Stimulated activated naive CD8-positive, alpha-beta T cell treated with anti-CD3 and anti-CD28 coated beads, Interleukin-15, amount 100 ng/mL, for 72 hours (primary cell): ENCODE measurements around the gene DUT.

ENCODE experiments used
- ATAC-seq: fragments of 150-1000 bp; cut with Tn5 transposase; 2 replicates; pipeline ENCODE4 v1.10.0; 2021; ENCODE audit warnings: mild to moderate bottlenecking, moderate library complexity
- DNase-seq, 2 donors: peaks; one replicate each; pipeline ENCODE4 v3.0.0; 2021 to 2022
- H3K27ac Mint-ChIP-seq, 2 donors: one replicate each; pipeline ENCODE4 v1.8.0; 2022; ENCODE audit warnings: mild to moderate bottlenecking in 2 of 2, mixed read lengths in 2 of 2, moderate library complexity in 2 of 2
- H3K27me3 Mint-ChIP-seq: one replicate; pipeline ENCODE4 v1.8.0; 2022; ENCODE audit warnings: mixed read lengths
- H3K4me1 Mint-ChIP-seq: one replicate; pipeline ENCODE4 v1.8.0; 2022; ENCODE audit warnings: mild to moderate bottlenecking, mixed read lengths
- H3K4me3 Mint-ChIP-seq, 2 donors: one replicate each; pipeline ENCODE4 v1.8.0; 2022; ENCODE audit warnings: mild to moderate bottlenecking in 2 of 2, mixed read lengths in 2 of 2, moderate library complexity in 1 of 2
- H3K9me3 Mint-ChIP-seq, 2 donors: one replicate each; pipeline ENCODE4 v1.8.0; 2022; ENCODE audit warnings: mixed read lengths in 2 of 2

The DUT gene

GRCh38 chr15:48330855-48331795 lies at the start of gene DUT:
Gene DUT (plus strand): TSS chr15:48331429. CDS start chr15:48331516, 87 bp downstream.
- ATAC-seq: peak; percentile 87
- Mint-ChIP-seq H3K4me1 (peaks cover 41% of the 10 kb centered on the region), H3K27ac (peak within 1 kb of the TSS; percentile 97 to 100), H3K4me3 (peak within 1 kb of the TSS; percentile 88 to 94), H3K9me3 (no peaks in the 10 kb centered on the region), H3K27me3 (no peaks in the 10 kb centered on the region)
- DNase-seq: peak; percentile 83

DNA sequence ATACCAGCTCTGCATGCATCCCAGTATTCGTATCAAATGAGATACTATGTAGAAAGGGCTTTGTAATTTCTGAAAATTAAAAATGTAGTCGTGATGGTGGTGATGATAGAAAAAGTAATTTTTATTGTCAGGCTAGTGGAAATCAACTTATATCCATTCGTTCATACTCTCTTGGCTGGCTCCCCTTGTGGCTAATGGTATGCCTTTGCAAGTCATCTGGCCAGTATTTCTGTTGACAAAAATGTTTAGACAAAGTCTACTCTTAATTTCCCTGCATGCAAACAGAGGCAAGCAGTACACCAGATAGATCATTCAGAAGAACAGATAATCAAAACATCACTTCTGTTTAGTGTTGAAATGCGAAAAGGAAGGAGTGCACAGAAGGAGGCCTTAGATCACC lies 49.6 kb upstream of the DUT start:
- H3K27ac Mint-ChIP-seq: no peak overlapping the region
- ATAC-seq (no peak), DNase-seq (no peak)
- H3K4me1 Mint-ChIP-seq: peaks cover 5% of the 10 kb centered on the region
- H3K9me3 Mint-ChIP-seq: no peaks in the 10 kb centered on the region
- H3K27me3 Mint-ChIP-seq: no peaks in the 10 kb centered on the region
- H3K4me3 Mint-ChIP-seq: no peak overlapping the region

DNA sequence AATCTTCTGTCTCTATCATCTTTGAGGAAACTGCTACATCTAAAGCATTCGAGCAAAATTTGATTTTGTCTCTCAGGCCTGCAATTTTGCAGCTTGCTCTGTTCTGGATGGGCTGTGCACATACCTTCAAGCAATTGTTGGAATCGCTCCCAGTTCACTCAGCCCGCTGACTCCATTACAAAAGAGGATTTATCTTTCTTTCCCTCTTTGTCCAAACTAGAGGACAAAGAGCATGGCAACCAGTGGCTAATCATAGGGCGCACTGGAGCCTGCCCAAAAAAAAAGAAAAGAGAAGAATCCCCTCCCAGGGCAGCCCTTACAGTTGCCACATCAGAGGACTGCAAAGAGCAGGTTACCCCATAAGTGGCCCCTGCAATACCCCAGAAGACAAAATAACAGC lies 49.0 kb upstream of the DUT start:
- DNase-seq: no peak
- Mint-ChIP-seq H3K27me3 (no peaks in the 10 kb centered on the region), H3K9me3 (no peaks in the 10 kb centered on the region), H3K4me3 (no peak overlapping the region), H3K27ac (no peak overlapping the region), H3K4me1 (peaks cover 5% of the 10 kb centered on the region)
- ATAC-seq: no peak

GRCh38 chr15:48283396-48284145 lies 47.7 kb upstream of the DUT start:
- ATAC-seq: no peak
- no peak for DNase-seq
- no peaks in the 10 kb centered on the region for H3K27me3 Mint-ChIP-seq
- no peak overlapping the region for H3K4me3 Mint-ChIP-seq
- H3K9me3 Mint-ChIP-seq: no peaks in the 10 kb centered on the region
- H3K4me1 Mint-ChIP-seq: peaks cover 5% of the 10 kb centered on the region
- H3K27ac Mint-ChIP-seq: no peak overlapping the region

- peak; percentile 60 for ATAC-seq
- H3K27ac Mint-ChIP-seq: no peak overlapping the region
Observed at GRCh38 chr15:48285329-48286214, 45.7 kb upstream of the DUT start.

GRCh38 chr15:48289628-48290027 lies 41.6 kb upstream of the DUT start:
- ATAC-seq (no peak), DNase-seq (no peak)
- H3K27me3 Mint-ChIP-seq: no peaks in the 10 kb centered on the region
- H3K9me3 Mint-ChIP-seq: no peaks in the 10 kb centered on the region
- peaks cover 5% of the 10 kb centered on the region for H3K4me1 Mint-ChIP-seq
- H3K4me3 Mint-ChIP-seq: no peak overlapping the region
- no peak overlapping the region for H3K27ac Mint-ChIP-seq

More at GRCh38 chr15:48285329-48286214, 45.7 kb upstream of the DUT start:
- peak overlapping the region in 1 of 2 donors; percentile 7 for H3K4me3 Mint-ChIP-seq
- peak; percentile 30 to 38 for DNase-seq
- H3K9me3 Mint-ChIP-seq: no peaks in the 10 kb centered on the region
- H3K4me1 Mint-ChIP-seq: peaks cover 5% of the 10 kb centered on the region
- H3K27me3 Mint-ChIP-seq: no peaks in the 10 kb centered on the region

DNA sequence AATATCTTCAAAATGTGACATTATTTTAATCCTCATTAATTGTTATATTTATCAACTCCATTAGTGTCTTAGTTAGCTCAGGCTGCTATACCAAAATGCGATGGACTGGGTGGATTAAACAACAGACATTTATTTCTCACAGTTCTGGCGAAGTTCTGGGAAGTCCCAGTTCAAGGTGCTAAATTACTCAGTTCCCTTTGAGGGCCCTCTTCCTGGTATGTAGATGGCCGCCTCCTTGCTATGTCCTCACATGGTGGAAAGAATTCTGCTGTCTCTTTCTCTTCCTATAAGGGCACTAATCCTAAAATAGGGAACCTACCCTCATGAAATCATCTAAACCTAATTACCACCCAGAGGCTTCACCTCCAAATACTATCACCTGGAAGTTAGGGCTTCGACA lies 38.8 kb upstream of the DUT start:
- ATAC-seq (no peak), DNase-seq (no peak)
- no peaks in the 10 kb centered on the region for H3K4me1 Mint-ChIP-seq
- H3K9me3 Mint-ChIP-seq: no peaks in the 10 kb centered on the region
- H3K27ac Mint-ChIP-seq: no peak overlapping the region
- H3K27me3 Mint-ChIP-seq: no peaks in the 10 kb centered on the region
- H3K4me3 Mint-ChIP-seq: no peak overlapping the region

GRCh38 chr15:48297668-48298067 lies 33.6 kb upstream of the DUT start:
- Mint-ChIP-seq H3K4me1 (no peaks in the 10 kb centered on the region), H3K4me3 (no peak overlapping the region), H3K27me3 (no peaks in the 10 kb centered on the region), H3K27ac (no peak overlapping the region), H3K9me3 (no peaks in the 10 kb centered on the region)
- DNase-seq (no peak), ATAC-seq (no peak)

DNA sequence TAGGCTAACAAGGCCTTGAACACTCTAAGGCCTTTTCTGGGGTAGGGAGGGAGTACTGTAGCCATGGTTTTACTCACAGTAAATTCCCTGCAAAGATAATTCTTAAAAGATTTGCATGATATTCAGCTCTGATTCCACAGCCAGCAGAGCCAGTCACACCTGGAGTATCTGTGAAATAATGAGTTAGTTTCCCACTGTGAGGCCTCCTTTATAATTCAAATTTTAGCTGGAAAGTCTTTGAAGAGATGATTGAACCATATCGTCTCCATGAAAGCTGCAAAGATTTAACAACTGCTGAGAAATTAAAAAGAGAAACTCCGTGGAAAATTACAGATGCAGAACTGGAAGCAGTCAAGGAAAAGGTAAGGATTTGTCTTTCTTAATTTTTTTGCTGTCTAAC lies 32.3 kb upstream of the DUT start:
- Mint-ChIP-seq H3K9me3 (no peaks in the 10 kb centered on the region), H3K4me1 (no peaks in the 10 kb centered on the region), H3K27me3 (no peaks in the 10 kb centered on the region), H3K4me3 (no peak overlapping the region), H3K27ac (no peak overlapping the region)
- no peak for DNase-seq
- no peak for ATAC-seq

GRCh38 chr15:48300038-48300437 lies 31.2 kb upstream of the DUT start:
- no peak for ATAC-seq
- no peaks in the 10 kb centered on the region for H3K27me3 Mint-ChIP-seq

GRCh38 chr15:48304398-48304797 lies 26.8 kb upstream of the DUT start:
- Mint-ChIP-seq H3K27me3 (no peaks in the 10 kb centered on the region), H3K4me3 (no peak overlapping the region), H3K9me3 (no peaks in the 10 kb centered on the region), H3K27ac (peak overlapping the region in 1 of 2 donors; percentile 5), H3K4me1 (no peaks in the 10 kb centered on the region)
- ATAC-seq (no peak), DNase-seq (no peak)

More at GRCh38 chr15:48300038-48300437, 31.2 kb upstream of the DUT start:
- Mint-ChIP-seq H3K4me1 (no peaks in the 10 kb centered on the region), H3K9me3 (no peaks in the 10 kb centered on the region), H3K4me3 (no peak overlapping the region), H3K27ac (no peak overlapping the region)
- DNase-seq: no peak

DNA sequence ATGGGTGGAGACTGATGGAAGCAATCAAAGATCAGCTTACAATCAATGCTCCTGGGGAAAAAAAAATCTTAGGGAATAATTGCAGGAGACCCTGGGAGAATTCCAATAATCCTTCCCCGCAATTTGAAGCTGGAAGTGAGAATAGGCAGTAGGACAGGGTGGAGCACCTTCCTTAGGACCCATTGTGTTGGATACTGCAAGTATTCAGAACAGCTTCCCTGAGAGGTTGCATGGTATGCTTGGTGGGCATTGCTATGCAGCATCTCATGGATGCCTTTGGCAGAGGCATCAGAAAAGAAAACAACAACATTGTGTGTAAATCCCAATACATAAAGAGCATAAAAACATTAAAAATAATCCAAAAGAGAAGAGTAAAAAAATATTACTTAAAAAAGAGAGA lies 24.6 kb upstream of the DUT start:
- ATAC-seq (no peak), DNase-seq (no peak)
- no peaks in the 10 kb centered on the region for H3K27me3 Mint-ChIP-seq
- no peak overlapping the region for H3K27ac Mint-ChIP-seq
- no peaks in the 10 kb centered on the region for H3K4me1 Mint-ChIP-seq
- no peaks in the 10 kb centered on the region for H3K9me3 Mint-ChIP-seq
- no peak overlapping the region for H3K4me3 Mint-ChIP-seq

DNA sequence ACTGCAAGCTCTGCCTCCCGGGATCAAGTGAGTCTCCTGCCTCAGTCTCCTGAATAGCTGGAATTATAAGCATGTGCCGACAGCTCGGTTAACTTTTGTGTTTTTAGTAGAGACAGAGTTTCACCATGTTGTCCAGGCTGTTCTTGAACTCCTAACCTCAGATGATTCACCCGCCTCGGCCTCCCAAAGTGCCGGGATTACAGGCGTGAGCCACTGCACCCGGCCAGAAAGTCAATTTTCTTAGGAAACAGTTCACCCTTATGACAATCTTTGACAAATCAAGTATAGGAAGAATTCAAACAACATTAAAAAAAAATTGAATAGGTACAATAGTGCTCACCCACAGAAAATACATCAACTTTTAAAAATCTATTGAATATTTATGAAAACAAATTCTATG lies 23.6 kb upstream of the DUT start:
- ATAC-seq (no peak), DNase-seq (no peak)
- Mint-ChIP-seq H3K9me3 (no peaks in the 10 kb centered on the region), H3K27me3 (no peaks in the 10 kb centered on the region), H3K27ac (no peak overlapping the region), H3K4me3 (no peak overlapping the region), H3K4me1 (no peaks in the 10 kb centered on the region)

GRCh38 chr15:48309740-48310139 lies 21.5 kb upstream of the DUT start:
- DNase-seq (no peak), ATAC-seq (no peak)
- H3K9me3 Mint-ChIP-seq: no peaks in the 10 kb centered on the region
- peaks cover under 1% of the 10 kb centered on the region for H3K27me3 Mint-ChIP-seq
- no peak overlapping the region for H3K27ac Mint-ChIP-seq
- no peaks in the 10 kb centered on the region for H3K4me1 Mint-ChIP-seq
- no peak overlapping the region for H3K4me3 Mint-ChIP-seq

- Mint-ChIP-seq H3K27me3 (peaks cover 8% of the 10 kb centered on the region), H3K4me1 (no peaks in the 10 kb centered on the region), H3K4me3 (no peak overlapping the region), H3K9me3 (no peaks in the 10 kb centered on the region), H3K27ac (no peak overlapping the region)
- DNase-seq: no peak
- no peak for ATAC-seq
Observed at GRCh38 chr15:48313216-48313615, 18.0 kb upstream of the DUT start.
